Measurements from ENCODE around the gene NR5A2. TPM values are rescaled to one million over a fixed set of nuclear protein-coding genes. Genes with fewer than 3 reads are reported as not detected.

NR5A2 gene
- total RNA-seq, 4 donors from 2014 or later: 37.1 to 193 (median 171) TPM

DNA sequence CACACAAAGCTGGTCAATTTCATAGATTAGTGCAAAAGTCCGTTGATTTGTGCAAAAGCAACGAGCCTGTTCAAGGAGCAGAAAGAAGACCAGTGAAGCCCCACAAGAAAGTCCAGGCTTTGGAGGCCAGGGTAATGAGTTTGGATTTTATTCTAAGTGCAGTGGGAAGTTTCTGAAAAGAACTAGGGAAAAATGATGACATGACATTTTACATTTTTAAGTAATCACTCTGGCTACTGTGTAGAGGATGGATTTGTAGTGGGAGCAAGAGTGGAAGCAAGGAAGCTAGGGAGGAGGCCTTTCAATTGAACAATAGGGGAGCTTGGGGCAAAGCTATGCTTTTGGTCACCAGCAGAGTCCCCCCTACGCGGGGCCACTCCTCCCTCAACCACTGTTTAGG is 196.1 kb downstream of the NR5A2 start:
- Histone ChIP-seq H3K4me3 (no peak overlapping the region), H3K4me1 (no peaks in the 10 kb centered on the region), H3K36me3 (no peaks in the 10 kb centered on the region), H3K9me3 (no peaks in the 10 kb centered on the region), H3K27me3 (no peaks in the 10 kb centered on the region), H3K27ac (no peak overlapping the region)
- no peak for DNase-seq
- TF ChIP-seq POLR2A (IDR thresholded peaks at IDR 0.05): no peak

DNA sequence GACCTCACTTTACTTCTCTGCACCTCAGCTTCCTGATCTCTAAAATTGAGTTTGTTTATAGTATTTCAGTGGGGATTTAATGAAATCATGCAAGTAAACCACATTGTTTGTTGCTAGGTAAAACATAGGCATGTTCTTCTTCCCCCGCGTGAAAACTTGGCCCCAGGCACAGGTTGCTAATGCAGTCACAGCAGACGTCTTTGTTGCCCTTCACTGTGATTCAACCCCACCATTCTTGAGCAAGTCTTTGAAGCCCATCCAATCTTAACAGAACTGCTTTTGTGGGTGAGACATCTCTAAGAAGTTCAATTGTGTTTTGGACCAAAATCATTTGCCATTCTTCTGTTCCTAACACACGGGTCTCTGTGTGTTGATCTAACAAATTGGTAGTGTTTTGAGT is 196.8 kb downstream of the NR5A2 start:
- Histone ChIP-seq H3K4me1 (no peaks in the 10 kb centered on the region), H3K27ac (no peak overlapping the region), H3K27me3 (no peaks in the 10 kb centered on the region), H3K4me3 (no peak overlapping the region), H3K9me3 (no peaks in the 10 kb centered on the region), H3K36me3 (no peaks in the 10 kb centered on the region)
- DNase-seq: no peak
- no peak for TF ChIP-seq POLR2A (IDR thresholded peaks at IDR 0.05)
- TF ChIP-seq, protein P1, sequence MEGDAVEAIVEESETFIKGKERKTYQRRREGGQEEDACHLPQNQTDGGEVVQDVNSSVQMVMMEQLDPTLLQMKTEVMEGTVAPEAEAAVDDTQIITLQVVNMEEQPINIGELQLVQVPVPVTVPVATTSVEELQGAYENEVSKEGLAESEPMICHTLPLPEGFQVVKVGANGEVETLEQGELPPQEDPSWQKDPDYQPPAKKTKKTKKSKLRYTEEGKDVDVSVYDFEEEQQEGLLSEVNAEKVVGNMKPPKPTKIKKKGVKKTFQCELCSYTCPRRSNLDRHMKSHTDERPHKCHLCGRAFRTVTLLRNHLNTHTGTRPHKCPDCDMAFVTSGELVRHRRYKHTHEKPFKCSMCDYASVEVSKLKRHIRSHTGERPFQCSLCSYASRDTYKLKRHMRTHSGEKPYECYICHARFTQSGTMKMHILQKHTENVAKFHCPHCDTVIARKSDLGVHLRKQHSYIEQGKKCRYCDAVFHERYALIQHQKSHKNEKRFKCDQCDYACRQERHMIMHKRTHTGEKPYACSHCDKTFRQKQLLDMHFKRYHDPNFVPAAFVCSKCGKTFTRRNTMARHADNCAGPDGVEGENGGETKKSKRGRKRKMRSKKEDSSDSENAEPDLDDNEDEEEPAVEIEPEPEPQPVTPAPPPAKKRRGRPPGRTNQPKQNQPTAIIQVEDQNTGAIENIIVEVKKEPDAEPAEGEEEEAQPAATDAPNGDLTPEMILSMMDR (IDR thresholded peaks at IDR 0.05): no peak

DNA sequence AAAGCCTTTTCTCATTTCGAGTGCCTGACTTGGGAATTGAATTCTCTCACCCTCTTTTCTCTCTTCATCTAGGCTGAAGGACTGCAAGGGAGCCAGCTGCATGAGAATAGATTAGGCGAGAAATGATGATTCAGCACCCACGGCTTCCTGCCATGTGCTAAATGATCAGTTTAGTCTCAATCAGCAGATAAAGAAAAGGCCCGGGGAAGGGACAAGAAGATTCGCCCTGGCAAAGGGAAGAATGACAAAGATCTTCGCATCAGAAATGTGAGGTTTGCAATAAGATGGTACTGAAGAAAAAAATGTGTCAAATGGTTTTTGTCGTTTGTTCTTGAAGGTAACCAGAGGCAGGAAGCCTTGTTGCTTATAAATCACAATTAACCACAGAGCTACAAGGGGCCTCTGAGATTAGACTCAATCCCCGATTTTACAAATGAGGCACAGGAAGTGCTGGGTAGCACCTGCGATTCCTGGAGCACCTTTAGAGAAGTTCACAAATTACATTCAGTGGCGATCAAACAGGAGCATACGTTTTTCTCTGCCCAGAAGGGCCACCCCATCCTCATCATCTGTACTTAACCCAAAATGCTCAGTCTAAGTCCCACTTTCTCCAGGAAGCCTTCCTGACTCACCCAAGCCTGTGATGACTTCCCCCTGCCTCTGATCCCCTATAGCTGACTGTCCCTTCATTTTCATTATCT is 198.9 kb downstream of the NR5A2 start:
- DNase-seq: no peak
- TF ChIP-seq, protein P1 (IDR thresholded peaks at IDR 0.05): no peak
- TF ChIP-seq POLR2A (IDR thresholded peaks at IDR 0.05): no peak

DNA sequence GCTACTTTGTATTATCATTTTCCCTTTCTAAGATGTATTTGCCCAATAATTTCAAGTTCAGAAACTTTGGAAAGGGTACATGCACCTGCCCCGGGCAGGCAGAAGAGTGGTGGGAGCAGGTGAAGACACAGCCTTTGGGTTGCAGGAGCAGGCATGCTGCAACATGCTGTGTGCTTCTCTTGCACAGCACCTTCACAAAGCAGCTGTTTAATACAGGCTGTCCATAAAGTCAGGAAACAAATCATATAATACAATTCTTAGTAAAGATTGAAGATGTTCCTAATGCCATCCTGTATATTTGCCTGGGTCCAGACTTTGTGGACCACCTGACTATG is 199.4 kb downstream of the NR5A2 start:
- Histone ChIP-seq H3K27me3 (no peaks in the 10 kb centered on the region), H3K4me1 (no peaks in the 10 kb centered on the region), H3K9me3 (no peaks in the 10 kb centered on the region), H3K4me3 (no peak overlapping the region), H3K36me3 (no peaks in the 10 kb centered on the region), H3K27ac (no peak overlapping the region)
- no peak for TF ChIP-seq POLR2A (IDR thresholded peaks at IDR 0.05)
- TF ChIP-seq, protein P1 (IDR thresholded peaks at IDR 0.05): no peak
- no peak for DNase-seq

More for the DNA sequence above, 198.9 kb downstream of the NR5A2 start:
- Histone ChIP-seq H3K4me1 (no peaks in the 10 kb centered on the region), H3K27ac (no peak overlapping the region), H3K27me3 (no peaks in the 10 kb centered on the region), H3K4me3 (no peak overlapping the region), H3K36me3 (no peaks in the 10 kb centered on the region), H3K9me3 (no peaks in the 10 kb centered on the region)

Small RNAs within 50 kb of the gene (small RNA-seq; reads per million reads assigned to genes)
- gene RNU6-570P: 0 reads per million in 2 donors
- gene RNU6-609P: 0 reads per million in 2 donors
- gene RNU6-716P: 0 reads per million in 2 donors
